Measurements from ENCODE around the gene GRID1.
"Not testable (repeated sequence)": the region's sequence is repeated elsewhere in the genome, so short reads cannot be mapped to it uniquely, and the experiment has no call there.

Gene GRID1

DNA sequence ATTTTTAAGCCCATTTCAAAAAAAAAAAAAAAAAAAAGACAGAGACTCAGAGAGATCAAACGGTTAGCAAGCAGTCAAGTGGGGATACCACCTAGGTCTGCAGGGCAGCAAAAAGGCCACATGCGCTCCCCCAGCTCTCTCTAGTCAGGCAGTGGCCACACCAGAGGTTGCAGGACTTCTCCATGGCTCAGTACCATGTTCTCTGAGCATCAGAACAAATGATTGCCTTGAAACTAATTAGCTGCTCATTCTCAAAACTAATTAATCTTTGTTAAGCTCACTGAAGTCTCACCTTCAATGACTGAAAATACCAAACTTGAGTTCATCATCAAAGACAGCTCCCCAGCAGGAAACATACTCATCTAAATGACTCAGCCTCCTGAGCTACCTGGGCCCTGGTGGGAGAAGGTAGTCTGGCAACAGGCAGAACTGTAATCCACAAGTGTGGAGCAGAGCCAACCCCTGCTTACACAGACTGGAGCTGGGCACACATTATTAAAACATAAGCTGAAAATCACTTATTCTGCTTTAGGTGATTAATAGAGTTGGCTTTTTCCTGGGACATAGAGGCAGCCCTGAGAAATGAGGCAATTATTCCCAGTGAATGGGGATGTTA lies 319.6 kb downstream of the GRID1 start:
- DNase-seq: no peak

DNA sequence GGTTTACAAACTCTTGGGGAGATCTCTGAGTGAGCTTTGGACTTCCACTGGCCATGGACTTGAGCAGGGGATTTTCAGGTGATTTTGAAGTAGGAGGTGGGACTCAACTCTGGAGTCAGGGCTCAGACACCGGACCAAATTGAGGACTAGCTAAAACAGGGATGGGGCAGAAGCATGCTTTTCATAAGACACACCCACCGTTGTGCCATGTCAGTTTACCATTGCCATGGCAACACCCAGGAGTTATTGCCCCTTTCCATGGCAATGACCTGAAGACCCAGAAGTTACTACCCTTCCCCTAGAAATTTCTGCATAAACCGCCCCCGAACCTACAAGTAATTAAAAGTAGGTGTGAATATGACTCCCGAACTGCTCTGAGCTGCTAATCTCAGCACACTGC lies 320.7 kb downstream of the GRID1 start:
- no peak for DNase-seq

DNA sequence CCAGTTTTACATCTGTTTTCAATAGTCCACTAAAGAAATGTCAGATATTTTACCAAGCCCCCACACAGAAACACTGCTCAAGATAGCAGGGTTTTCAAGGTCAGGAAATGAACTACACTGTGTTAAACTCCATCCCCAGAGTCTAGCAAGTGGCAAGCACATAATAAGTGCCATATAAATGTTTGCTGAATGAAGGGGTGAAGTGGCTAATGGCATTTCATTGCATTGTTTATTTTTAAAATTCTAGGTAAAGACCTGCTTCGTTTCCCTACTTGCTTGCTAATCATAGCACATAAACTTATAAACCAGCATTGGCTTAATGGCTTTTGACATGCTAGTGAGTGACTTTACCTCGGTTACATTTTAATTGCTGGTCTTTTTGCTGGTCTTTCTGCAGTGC lies 322.6 kb downstream of the GRID1 start:
- no peak for DNase-seq

DNA sequence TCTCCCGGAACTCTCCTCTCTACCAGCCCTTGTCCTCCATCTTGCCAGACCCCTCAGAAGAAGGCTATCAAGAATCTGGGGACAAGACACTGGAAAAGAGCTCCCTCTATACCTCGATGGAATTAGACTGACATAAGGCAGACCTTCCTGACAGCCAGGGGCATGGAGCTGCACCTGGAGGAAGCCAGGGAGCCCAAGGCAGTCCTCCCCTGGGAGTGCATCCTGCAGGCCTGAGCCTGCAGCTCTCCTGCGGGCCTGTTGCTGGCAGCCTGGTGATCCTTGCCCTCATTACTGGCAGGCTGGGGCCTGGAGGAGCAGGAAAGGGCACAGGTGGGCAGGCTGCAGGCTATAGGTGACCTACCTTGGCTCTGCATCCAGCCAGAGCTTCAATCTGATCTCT lies 323.4 kb downstream of the GRID1 start:
- no peak for DNase-seq

DNA sequence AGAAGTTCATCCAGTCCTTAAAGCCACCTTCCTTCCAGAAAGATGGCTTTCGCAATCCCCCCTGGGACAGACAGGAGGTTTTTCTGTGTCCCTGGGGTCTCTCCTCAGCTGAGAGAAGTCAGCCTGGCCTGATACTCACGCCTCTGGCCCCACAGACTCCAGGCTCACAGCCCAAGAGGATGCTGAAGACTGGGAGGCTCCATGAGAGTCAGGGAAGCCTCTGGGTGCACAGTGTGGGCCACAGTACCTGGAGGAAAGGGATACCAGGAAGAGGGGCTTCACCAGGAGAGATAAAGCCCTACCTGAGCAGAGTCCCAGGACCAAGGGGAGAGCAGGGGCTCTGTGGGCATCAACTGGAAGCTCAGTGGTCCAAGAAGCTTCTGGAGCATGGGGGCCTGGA lies 324.4 kb downstream of the GRID1 start:
- no peak for DNase-seq

DNA sequence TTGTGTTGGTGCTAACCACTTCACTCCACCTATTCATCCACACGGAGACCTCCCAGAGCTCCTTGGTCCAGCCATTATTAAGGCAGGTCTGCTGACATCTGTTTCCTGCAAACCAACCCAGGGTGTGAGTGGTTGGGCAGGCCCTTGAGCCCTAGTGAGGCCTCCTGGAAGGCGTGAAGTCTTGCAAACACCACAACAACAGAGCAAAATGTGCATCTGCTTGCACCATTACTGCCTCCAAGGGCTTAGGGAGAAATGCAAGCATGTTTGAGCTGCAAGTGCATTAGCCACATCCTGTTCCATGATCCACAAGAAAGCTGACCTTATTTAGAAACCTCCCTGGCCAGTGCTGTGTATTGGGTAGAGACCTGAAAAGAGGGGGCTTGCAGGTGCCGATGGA lies 325.5 kb downstream of the GRID1 start:
- no peak for DNase-seq

DNA sequence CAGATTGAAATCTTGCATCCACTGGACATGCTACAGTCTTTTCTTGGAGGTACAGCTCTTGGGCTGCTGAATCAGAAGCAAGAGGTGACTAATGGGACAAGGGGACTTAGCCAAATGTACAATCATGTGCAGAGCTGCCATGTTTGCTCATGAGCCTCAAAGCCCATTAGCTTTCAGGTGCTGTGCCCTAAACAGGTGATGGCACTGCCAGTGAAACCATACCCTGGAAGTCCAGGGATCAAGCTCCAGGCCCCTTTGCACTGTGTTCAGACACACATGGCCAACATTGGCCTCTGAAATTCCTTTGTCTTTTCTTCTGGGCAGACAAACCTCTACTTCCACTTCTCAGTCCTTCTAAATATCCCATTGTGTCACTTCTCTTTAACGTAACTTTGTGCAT lies 328.2 kb downstream of the GRID1 start:
- DNase-seq: no peak

DNA sequence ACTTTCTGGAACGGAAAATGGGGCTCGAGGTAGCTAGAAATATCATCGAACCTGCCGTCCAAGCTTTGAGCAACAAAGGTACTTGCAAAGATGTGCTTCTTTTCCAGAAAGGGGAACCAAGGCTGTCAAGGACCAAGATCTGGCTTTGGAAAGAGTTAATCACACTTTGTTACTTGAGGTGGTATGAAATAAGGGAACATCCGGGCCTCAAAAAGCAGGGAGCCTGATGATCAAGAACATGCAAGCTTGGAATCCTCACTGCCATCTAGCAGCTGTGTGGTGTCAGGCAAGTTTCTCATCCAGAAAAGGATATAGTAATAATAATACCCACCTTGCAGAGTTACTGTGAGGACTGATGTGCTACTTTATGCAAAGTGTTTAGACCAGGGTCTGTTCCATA lies 329.5 kb downstream of the GRID1 start:
- no peak for DNase-seq

DNA sequence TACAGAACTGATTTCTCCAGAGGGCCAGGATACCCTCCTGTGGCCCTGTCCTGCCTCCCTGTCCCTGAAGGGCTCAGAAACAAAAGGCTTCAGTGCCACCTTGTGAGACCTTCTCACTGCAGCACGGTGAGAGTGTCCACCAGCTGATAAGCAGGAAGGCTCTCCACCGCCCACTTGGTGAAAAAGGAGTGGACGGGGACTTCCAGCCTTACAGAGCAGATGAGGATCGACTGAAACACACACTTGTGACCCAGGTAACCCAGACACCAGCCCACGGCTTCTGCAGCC lies 330.1 kb downstream of the GRID1 start:
- no peak for DNase-seq

DNA sequence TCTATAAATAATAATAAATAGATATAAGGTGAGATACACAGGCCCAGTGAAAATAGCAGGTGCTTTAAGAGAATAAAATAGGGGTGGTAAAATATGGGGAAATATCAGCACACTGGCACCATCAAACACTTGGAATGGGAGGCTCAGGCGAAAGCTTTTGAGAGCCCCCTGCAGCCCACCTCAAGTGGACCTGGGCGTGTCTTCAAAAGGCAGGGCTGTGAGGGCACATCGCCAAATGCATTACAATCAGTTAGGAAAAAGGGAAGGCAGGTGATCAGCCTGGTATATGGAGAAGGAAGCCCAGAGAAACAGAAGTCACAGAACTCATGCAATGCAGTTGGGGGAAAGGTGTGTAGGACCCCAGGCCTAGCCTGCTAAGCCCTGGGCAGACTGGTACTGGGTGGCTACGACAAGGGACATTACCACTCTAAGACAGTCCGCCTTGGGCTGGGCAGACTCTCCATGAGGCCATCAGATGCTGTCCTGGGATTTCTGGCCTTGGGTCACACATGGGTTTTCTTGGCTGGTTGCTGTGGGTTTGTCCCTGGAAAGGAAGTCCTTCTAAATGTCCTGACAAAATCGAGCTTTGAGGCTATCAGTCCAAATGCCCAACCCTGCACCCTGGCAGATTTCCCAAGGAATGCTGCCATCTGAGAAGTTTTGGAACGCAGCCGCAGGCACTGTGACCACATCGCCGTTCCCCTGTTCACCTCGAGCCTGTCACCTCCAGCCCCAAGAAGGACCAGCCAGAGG lies 330.6 kb downstream of the GRID1 start:
- no peak for DNase-seq

DNA sequence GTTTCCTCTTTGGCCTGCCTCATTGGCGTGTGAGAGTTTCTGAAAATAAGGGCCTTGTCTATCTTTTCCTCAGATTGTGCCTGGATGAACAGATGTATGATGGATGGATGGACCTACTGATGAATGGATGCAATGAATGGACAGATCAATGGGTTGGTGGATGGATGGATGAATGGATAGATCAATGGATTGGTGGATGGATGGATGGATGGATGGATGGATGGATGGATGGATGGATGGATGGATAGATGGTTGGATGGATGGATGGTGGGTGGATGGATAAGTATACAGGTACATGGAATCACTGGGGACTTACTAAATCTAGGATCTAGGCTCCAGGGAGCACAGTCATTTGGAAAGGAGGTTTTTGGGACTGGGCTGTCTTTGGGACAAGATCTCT lies 331.9 kb downstream of the GRID1 start:
- no peak for DNase-seq

DNA sequence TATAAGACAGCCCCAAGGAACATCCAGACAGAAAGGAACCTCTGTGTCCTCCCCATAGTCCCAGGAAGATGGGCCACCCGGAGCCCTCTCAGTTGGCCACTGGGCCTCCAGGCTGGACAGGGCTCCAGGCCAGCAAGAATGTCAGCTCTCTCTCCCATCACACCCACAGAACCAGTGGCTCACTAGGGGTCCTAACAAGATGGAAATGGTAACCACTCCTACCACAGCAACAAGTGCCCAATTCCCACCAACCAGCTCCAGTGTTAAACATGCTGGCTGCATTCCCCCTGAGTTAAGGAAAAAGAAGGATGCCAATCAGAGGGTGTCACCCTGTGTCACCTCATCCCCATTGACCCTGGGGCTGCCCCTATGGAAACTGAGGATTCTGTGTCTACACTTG lies 333.0 kb downstream of the GRID1 start:
- no peak for DNase-seq

DNA sequence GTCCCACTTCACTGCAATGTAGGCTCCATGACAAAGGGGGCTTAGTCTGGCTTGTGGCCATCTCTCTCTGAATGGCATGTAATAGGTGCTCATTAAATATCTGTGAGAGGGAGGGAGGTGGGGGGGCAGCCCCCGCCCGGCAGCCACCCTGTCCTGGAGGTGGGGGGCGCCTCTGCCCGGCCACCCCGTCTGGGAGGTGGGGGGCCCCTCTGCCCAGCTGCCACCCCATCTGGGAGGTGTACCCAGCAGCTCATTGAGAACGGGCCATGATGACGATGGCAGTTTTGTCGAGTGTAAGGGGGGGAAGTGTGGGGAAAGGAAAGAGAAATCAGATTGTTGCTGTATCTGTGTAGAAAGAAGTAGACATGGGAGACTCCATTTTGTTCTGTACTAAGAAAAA lies 334.5 kb downstream of the GRID1 start:
- DNase-seq: not testable (repeated sequence)

DNA sequence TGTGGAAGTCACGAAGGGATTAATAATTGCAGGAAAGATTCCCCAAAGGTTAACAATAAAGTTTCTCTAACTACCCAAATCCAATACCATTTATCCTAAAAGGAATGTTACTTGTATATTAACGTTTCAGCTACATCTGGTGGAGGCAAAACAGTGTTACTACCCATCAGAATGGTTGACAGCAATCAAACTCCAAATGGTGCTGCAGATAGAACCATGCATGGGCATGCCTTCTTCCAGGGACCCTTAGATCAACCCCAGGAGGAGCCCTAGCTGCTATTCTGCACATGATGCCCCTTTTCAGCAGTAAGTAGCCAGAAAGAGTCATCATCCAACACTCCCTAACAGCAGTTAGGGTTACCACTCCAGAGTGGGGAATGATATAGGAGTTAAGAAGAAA lies 336.3 kb downstream of the GRID1 start:
- DNase-seq: no peak

DNA sequence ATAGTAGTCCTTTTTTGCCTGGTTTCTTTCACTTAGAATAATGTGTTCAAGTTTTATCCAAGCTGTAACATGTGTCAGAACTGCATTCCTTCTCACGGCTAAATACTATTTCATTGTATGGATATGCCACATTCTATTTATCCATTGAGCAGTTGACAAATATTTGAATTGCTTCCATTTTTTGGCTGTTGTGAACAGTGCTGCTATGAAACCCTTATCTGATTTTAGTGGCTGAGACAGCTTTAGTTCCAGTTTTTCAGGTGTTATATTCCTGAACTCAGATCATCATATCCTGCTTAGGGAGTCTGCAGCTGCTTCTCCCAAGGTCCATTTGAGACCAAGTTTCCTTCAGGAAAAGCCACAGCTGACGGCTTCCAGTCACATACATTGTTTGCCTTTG lies 339.2 kb downstream of the GRID1 start:
- no peak for DNase-seq

DNA sequence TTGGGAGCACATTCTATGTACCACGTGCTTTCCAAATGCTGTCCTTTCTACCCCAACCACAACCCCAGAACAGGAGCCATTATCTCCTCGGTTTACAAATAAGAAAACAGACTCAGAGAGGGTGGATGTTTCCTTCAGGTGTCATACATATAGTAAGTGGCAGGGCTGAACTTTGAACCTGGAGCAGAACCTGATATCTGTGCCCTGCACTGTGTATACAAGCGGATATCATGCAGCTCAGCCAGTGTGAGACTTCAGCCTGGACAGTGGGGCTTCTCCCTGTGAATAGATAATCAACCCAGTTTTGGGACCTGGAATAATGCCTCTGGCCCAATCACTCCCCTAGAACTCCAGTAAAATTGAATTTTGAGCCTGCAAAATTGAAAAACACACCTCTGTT lies 341.1 kb downstream of the GRID1 start:
- DNase-seq: no peak

DNA sequence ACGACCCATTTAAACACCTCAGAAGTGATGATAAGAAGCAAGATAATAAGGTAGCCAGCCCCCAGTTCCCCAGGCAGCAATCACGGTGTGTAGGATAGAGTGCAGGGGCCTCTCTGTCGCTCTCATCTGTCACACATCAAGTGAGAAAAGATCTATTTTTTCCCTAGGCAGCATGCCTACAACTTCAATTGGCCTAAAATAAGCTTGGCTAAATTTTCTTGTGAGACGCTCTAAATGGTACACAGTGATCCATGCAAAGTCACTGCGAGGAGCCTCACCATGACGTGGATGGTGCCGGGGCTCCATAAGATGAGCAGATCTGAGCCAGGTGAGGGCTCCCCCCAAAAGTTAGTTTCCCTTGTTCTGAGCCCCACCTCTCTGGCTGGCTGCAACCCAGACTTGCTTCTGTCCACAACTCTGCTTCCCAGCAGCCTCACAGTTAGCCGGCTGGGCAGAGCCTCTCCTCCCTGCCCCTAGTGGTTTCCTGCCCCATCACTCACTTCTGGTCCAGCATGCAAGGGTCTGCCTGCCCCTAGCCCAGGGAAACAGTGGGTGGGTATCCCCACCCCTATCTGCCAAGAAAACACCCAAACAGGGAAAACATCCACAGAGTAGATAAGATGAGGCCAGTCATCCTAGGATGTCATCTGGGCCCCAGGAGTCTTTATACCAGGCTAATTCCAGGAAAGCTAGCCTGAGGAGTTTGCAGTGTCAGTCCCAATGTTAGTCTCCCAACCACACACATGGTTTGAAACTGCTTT lies 342.1 kb downstream of the GRID1 start:
- DNase-seq: no peak

DNA sequence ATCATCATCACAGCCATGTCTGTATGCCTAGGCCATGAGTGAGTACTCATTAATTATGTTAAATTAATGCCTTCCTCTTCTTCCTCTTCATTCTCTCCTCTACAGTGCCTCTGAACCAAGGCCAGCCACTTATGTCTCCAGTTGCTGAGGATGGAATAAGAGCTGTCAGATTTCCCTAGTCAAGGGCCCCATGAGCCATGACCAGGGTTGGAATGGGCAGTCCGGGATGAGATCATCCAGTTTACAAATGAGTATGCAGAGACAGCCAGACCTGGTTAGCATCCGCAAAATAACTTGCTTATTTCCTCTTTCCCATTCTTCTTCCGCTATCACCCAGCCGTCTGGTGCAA lies 342.7 kb downstream of the GRID1 start:
- no peak for DNase-seq

DNA sequence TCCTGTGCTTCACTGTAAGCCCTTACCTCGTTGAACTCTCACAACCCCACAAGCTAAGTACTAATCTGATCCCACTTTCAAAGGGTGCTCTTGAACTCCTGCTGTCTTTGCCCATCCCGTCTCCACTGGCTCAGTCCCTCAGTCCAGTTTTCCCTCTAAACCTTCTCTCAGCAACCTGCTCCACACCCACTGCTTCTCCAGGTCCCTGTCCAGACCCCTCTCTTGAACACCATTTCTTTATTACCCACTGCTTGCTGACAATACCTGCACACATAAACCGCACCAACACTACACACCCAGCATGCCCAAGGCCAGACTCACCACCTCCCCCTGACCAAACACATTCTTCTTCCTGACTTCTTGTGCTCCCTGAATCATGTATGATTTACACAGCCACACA lies 343.3 kb downstream of the GRID1 start:
- no peak for DNase-seq

DNA sequence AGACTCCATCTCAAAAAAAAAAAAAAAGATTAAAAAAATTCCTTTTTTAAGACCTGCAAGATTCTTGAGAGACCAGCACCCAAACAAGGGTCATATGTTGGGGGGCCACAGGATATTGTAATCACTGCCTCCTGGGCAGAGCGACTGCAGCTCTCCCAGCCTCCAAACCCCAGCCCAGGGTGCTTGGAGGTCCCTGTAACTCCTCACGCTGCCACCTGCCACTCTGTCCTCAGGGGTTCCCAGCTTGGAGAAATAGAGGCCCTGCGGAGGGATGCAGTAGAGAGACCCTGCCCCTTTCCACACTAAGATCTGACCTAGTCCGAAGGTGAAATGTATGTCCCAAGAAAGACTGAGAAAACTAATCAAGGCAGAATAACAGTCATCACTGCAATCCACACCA lies 343.7 kb downstream of the GRID1 start:
- no peak for DNase-seq

DNA sequence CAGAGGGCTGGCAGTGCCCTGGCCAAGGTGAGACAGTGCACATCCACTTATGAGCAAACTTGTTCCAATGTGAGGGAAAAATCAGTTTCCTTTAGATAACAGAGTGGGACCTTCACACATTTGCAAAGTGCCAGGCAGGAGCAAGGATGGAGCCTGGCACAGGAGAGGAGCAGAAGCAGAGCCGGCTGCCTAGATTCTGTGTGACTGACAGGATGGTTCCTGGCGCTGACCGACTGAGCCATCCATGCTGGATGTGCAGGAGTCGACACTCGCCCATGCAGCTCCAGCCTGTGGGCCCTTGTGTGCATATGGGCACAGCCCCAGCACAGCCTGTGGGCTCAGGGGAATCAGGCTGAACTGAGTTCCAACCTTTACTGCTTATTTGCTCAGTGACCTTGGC lies 346.5 kb downstream of the GRID1 start:
- DNase-seq: no peak

DNA sequence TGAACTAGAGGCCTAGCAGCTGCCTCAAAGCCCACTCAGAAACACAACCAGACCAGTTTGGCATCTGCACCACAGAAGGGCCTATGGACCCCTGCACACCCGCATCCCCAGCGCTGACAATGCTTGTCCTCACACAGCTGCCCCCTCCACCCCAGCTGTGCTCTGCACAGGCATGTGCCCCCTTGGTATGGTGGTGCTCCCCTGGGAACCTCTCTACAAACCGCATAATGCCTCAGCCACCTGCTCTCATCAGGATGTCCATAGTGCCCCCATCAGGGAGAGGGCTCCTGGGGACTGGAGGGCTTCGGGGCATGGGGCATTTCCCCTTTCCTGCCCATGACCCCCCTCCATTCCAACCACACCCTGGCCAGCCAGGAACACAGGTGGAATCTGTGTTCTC lies 347.5 kb downstream of the GRID1 start:
- no peak for DNase-seq

DNA sequence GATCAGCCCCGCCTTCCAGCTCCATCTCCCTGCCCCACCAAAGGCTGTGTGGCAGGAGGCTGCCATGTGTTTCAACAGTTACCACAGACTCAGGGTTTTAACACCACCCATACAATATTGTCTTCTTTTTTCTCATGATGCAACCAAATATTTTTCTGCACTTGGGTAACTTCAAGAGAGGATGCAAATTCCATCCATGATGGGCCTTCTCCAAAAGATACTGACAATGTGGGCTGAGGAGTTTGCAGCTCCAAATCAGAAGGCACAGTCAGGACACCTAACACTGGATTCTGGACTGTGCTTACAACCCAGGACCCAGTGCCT lies 347.9 kb downstream of the GRID1 start:
- DNase-seq: no peak

DNA sequence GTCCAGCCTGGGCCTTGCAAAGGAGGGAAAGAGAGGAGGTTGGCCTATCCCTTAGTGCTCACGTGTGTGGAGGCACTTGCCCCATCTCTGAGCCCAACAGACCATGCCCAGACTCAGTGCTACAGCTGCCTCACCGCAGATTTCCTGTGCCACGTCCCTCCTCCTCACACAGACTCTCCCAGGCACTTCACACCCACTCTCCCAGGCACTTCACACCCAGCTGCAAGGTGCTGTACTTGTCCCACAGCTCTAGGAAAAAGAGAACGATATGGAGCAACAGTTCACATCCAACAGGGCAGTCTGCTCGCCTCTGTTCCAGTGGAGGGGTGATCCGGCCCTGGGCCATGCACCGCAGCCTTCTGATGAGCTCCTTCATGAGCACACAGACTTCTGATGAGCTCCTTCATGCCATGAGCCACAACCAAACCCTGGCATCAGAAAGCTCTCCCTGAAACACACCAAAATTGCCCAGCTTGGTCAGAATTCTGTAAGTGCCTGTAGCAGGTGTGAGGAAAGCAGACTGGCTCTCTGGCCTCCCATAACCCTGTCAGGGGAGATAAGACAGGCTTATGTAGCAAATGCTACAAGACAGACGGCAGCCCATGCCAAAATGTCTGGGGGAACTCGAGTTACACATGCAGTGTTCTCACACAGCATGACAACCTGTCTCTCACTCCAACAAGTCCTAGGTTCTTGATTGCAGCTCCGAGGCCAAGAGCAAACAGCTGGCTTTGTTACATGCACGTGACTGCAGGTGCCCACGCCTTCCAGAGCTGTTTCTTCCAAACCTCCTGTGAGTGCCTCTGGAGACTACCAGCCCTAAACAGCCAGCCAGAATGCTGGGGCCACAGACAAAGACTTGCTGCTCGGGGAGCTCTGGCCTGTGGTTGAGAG lies 348.5 kb downstream of the GRID1 start:
- no peak for DNase-seq
